SK-N-SH (cell line): Measurements from ENCODE around the gene SP110. TPM values are rescaled to one million over a fixed set of nuclear protein-coding genes. Genes with fewer than 3 reads are reported as not detected.

Experiments used
- CTCF ChIA-PET: fragments of 300-600, 350-600 bp; formaldehyde crosslinking; extraction: SDS; loops from one replicate; lab custom pipeline; 2021; lab: Yijun Ruan, JAX
- POLR2A ChIA-PET: fragments of 350-600 bp; sonication (Branson Sonifier 250); formaldehyde crosslinking; extraction: SDS; loops from one replicate; lab custom pipeline; 2020; ENCODE audit warnings: antibody characterized with exemption, inconsistent platforms; lab: Yijun Ruan, JAX
- DNase-seq: peaks from one replicate; pipeline ENCODE4 v3.0.0; 2012
- H2AFZ ChIP-seq: fragments of 200-600 bp; sonication (generic); 2 replicates; pipeline ENCODE4 v1.8.1; 2016; ENCODE audit warnings: antibody characterized with exemption, mild to moderate bottlenecking, low read depth
- H3F3A ChIP-seq: fragments of 200-600 bp; sonication (generic); replicated peaks from 2 replicates; pipeline ENCODE3; 2016; ENCODE audit warnings: antibody characterized with exemption, mild to moderate bottlenecking; ENCODE audit not compliant: insufficient read depth
- H3K27ac ChIP-seq, 2 experiments: fragments of 200-500 bp in 1 of 2; fragments of 200-600 bp in 1 of 2; sonication (Bioruptor generic) in 1 of 2; sonication (generic), shearing (Covaris generic) in 1 of 2; 2 replicates each; pipeline versions ENCODE4 v1.5.1 to v1.6.1; 2014 to 2016; ENCODE audit warnings: low read depth in 2 of 2, inconsistent platforms in 1 of 2, low read length in 1 of 2, mild to moderate bottlenecking in 1 of 2, mixed read lengths in 1 of 2
- H3K27me3 ChIP-seq: fragments of 200-600 bp; sonication (generic), shearing (Covaris generic); 2 replicates; pipeline ENCODE4 v1.6.1; 2016; ENCODE audit warnings: mixed run types; ENCODE audit not compliant: insufficient read depth
- H3K36me3 ChIP-seq, 2 experiments: fragments of 200-500 bp in 1 of 2; fragments of 200-600 bp in 1 of 2; sonication (Bioruptor generic) in 1 of 2; sonication (generic) in 1 of 2; replicated peaks in 1 of 2; 2 replicates each; pipeline versions ENCODE3 to v1.5.1; 2014 to 2016; ENCODE audit warnings: low read length in 1 of 2, mild to moderate bottlenecking in 1 of 2; ENCODE audit not compliant: insufficient read depth in 2 of 2, control insufficient read depth in 1 of 2
- H3K4me1 ChIP-seq, 2 experiments: fragments of 200-500 bp in 1 of 2; fragments of 200-600 bp in 1 of 2; sonication (Bioruptor generic) in 1 of 2; sonication (generic), shearing (Covaris generic) in 1 of 2; 2 replicates each; pipeline versions ENCODE4 v1.5.1 to v1.6.1; 2014 to 2016; ENCODE audit warnings: low read depth in 1 of 2, low read length in 1 of 2, mixed run types in 1 of 2; ENCODE audit not compliant: insufficient read depth in 2 of 2, control insufficient read depth in 1 of 2
- H3K4me2 ChIP-seq: fragments of 200-600 bp; sonication (generic), shearing (Covaris generic); 2 replicates; pipeline ENCODE4 v1.6.1; 2017; ENCODE audit warnings: mixed run types
- H3K4me3 ChIP-seq, 2 experiments: fragments of 200-500 bp in 1 of 2; fragments of 200-600 bp in 1 of 2; sonication (Bioruptor generic) in 1 of 2; sonication (generic), shearing (Covaris generic) in 1 of 2; 2 replicates each; pipeline versions ENCODE4 v1.5.1 to v1.8.1; 2014 to 2016; ENCODE audit warnings: low read depth in 2 of 2, inconsistent platforms in 1 of 2, low read length in 1 of 2, mild to moderate bottlenecking in 1 of 2, mixed read lengths in 1 of 2, moderate library complexity in 1 of 2
- H3K79me2 ChIP-seq: fragments of 200-600 bp; sonication (generic); 2 replicates; pipeline ENCODE4 v1.8.1; 2017; ENCODE audit warnings: mild to moderate bottlenecking; ENCODE audit not compliant: insufficient read depth
- H3K9ac ChIP-seq: fragments of 200-600 bp; sonication (generic); 2 replicates; pipeline ENCODE4 v1.6.1; 2017; ENCODE audit warnings: mixed run types
- H3K9me2 ChIP-seq: fragments of 200-600 bp; sonication (generic); 2 replicates; pipeline ENCODE4 v1.6.1; 2017; ENCODE audit warnings: mixed run types
- H3K9me3 ChIP-seq: fragments of 200-600 bp; sonication (generic); 2 replicates; pipeline ENCODE4 v1.6.1; 2017; ENCODE audit warnings: mixed run types, mild to moderate bottlenecking, moderate library complexity
- H4K20me1 ChIP-seq: fragments of 200-600 bp; sonication (generic); 2 replicates; pipeline ENCODE4 v1.6.1; 2017; ENCODE audit warnings: mild to moderate bottlenecking, mixed run types; ENCODE audit not compliant: insufficient read depth
- CTCF ChIP-seq: fragments of 200-600 bp; sonication (generic); IDR thresholded peaks from 2 replicates; pipeline ENCODE4 v1.6.1; 2017; ENCODE audit warnings: antibody characterized with exemption, mild to moderate bottlenecking, moderate library complexity
- ELF1 ChIP-seq: IDR thresholded peaks from 2 replicates; pipeline ENCODE4 v1.4.0; 2012
- EP300 ChIP-seq, 2 experiments: IDR thresholded peaks; 2 replicates each; pipeline versions ENCODE4 v1.4.0 to v1.6.1; 2012; ENCODE audit warnings: borderline replicate concordance in 1 of 2, low read depth in 1 of 2, low read length in 1 of 2
- EZH2phosphoT487 ChIP-seq: fragments of 200-600 bp; sonication (generic); IDR thresholded peaks from 2 replicates; pipeline ENCODE4 v1.6.1; 2017; ENCODE audit warnings: low read depth, mixed run types, mild to moderate bottlenecking, antibody characterized with exemption, moderate library complexity, borderline replicate concordance
- FOXJ3 ChIP-seq: sonication (generic); formaldehyde crosslinking; IDR thresholded peaks from 2 replicates; pipeline ENCODE4 v1.5.1; 2020; ENCODE audit warnings: mild to moderate bottlenecking, missing genetic modification reagents
- FOXM1 ChIP-seq: IDR thresholded peaks from 2 replicates; pipeline ENCODE4 v1.4.0; 2012; ENCODE audit warnings: low read depth, mild to moderate bottlenecking
- GATA2 ChIP-seq: sonication (generic); formaldehyde crosslinking; IDR thresholded peaks from 2 replicates; pipeline ENCODE4 v1.5.0; 2020; ENCODE audit warnings: mild to moderate bottlenecking, missing genetic modification reagents
- JUND ChIP-seq: IDR thresholded peaks from 2 replicates; pipeline ENCODE4 v1.4.0; 2012
- MXI1 ChIP-seq: IDR thresholded peaks from 2 replicates; pipeline ENCODE4 v1.6.1; 2012; ENCODE audit warnings: mild to moderate bottlenecking, low read depth, low read length, improper control_type of control experiment
- NFIC ChIP-seq: IDR thresholded peaks from 2 replicates; pipeline ENCODE4 v1.4.0; 2012; ENCODE audit warnings: borderline replicate concordance
- NRF1 ChIP-seq: IDR thresholded peaks from 2 replicates; pipeline ENCODE4 v1.6.1; 2012; ENCODE audit warnings: low read depth, mild to moderate bottlenecking, low read length
- PBX3 ChIP-seq: IDR thresholded peaks from 2 replicates; pipeline ENCODE4; 2012
- RCOR1 ChIP-seq: fragments of 150-350 bp; IDR thresholded peaks from 2 replicates; pipeline ENCODE4 v1.6.1; 2017; ENCODE audit warnings: antibody characterized with exemption, low read length
- RFX5 ChIP-seq: IDR thresholded peaks from 2 replicates; pipeline ENCODE4 v1.6.1; 2012; ENCODE audit warnings: mild to moderate bottlenecking, improper control_type of control experiment, low read length
- SIN3A ChIP-seq: IDR thresholded peaks from 2 replicates; pipeline ENCODE4 v1.6.1; 2012; ENCODE audit warnings: low read depth, mild to moderate bottlenecking, low read length, moderate library complexity, borderline replicate concordance
- SMC3 ChIP-seq: IDR thresholded peaks from 2 replicates; pipeline ENCODE4 v1.6.1; 2012; ENCODE audit warnings: low read depth, low read length, improper control_type of control experiment
- TEAD4 ChIP-seq: IDR thresholded peaks from 2 replicates; pipeline ENCODE4 v1.4.0; 2012; ENCODE audit warnings: mild to moderate bottlenecking, borderline replicate concordance; ENCODE audit not compliant: insufficient read depth
- YY1 ChIP-seq: IDR thresholded peaks from 2 replicates; pipeline ENCODE4 v1.4.0; 2012; ENCODE audit warnings: low read depth, mild to moderate bottlenecking
- WGBS: methylation state at CpG from one replicate; pipeline ENCODE4 v1.1.6; 2017; ENCODE audit warnings: low lambda C conversion rate; 5-methylcytosine and 5-hydroxymethylcytosine counted together
- polyA plus RNA-seq, 3 experiments: library from polyadenylated mRNA; depleted of rRNA; stranded (reverse); fragments of >200 nt; gene quantifications; 2 replicates each; pipeline ENCODE4 v1.2.3, GENCODE V29; 2012

SP110 gene
- polyA plus RNA-seq, 1 of the 3 experiments (the other 2 are of a cell fraction), result 10.4 TPM

- no peaks in the 10 kb centered on the region for H3K36me3 ChIP-seq
Observed at GRCh38 chr2:230162981-230163380, 56.8 kb downstream of the SP110 start.

GRCh38 chr2:230161184-230161583 is 58.6 kb downstream of the SP110 start:
- Histone ChIP-seq H3K9me3 (no peaks in the 10 kb centered on the region), H3K4me3 (no peak overlapping the region), H4K20me1 (no peaks in the 10 kb centered on the region), H3K79me2 (no peaks in the 10 kb centered on the region), H3K9me2 (no peaks in the 10 kb centered on the region), H3F3A (no peaks in the 10 kb centered on the region), H3K36me3 (no peaks in the 10 kb centered on the region), H3K27ac (no peak overlapping the region), H3K4me2 (no peak overlapping the region), H3K9ac (no peak overlapping the region), H2AFZ (no peak overlapping the region)
- CTCF ChIA-PET, result interaction anchor here (0.6 to 4.3 kb wide), 8 partner anchors 8 to 360 kb away, joined by 3 to 28 read pairs (median 6); no protein-coding TSS in a partner anchor
- POLR2A ChIA-PET, result no interaction called here
- 54% methylated on average over 4 of the region's 6 CpGs for WGBS
- no peak for DNase-seq
- no peak for TF ChIP-seq FOXM1
- TF ChIP-seq RCOR1, result no peak
- TF ChIP-seq MXI1, result no peak
- TF ChIP-seq SIN3A, result no peak
- no peak for TF ChIP-seq FOXJ3
- TF ChIP-seq TEAD4, result no peak
- no peak for TF ChIP-seq ELF1
- TF ChIP-seq YY1, result no peak
- TF ChIP-seq EP300 (IDR thresholded peaks at IDR 0.05; ENCODE audit: borderline replicate concordance in 1 of 2, low read depth in 1 of 2, low read length in 1 of 2), result no peak
- TF ChIP-seq CTCF, result no peak
- no peak for TF ChIP-seq JUND
- TF ChIP-seq SMC3, result no peak
- TF ChIP-seq, all 33 proteins: peak for 0
- Histone ChIP-seq H3K27me3 (no peaks in the 10 kb centered on the region), H3K4me1 (peaks cover 0 to 3% of the 10 kb centered on the region in 2 experiments; a peak in 1 of 4 replicates)

More at GRCh38 chr2:230162981-230163380, 56.8 kb downstream of the SP110 start:
- Histone ChIP-seq H3K9me3 (no peaks in the 10 kb centered on the region), H3K4me2 (no peak overlapping the region), H3K27me3 (no peaks in the 10 kb centered on the region), H3K9me2 (no peaks in the 10 kb centered on the region), H3K9ac (no peak overlapping the region), H3K27ac (no peak overlapping the region), H3F3A (no peaks in the 10 kb centered on the region), H3K4me3 (no peak overlapping the region), H3K79me2 (no peaks in the 10 kb centered on the region), H3K4me1 (peaks cover 0 to 3% of the 10 kb centered on the region in 2 experiments; a peak in 1 of 4 replicates), H2AFZ (no peak overlapping the region), H4K20me1 (no peaks in the 10 kb centered on the region)
- TF ChIP-seq NRF1 (no peak), SIN3A (no peak), FOXM1 (no peak), NFIC (no peak), JUND (no peak), PBX3 (no peak), RCOR1 (no peak), CTCF (no peak), RFX5 (no peak), YY1 (no peak), MXI1 (no peak), GATA2 (CRISPR knock-in tag) (no peak), EZH2phosphoT487 (no peak)
- WGBS, result 72% methylated on average over 5 of the region's 5 CpGs
- POLR2A ChIA-PET, result no interaction called here
- no peak for DNase-seq
- CTCF ChIA-PET, result interaction anchor here (0.6 to 1.3 kb wide), 3 partner anchors 20 to 372 kb away, joined by 3 to 4 read pairs (median 3); no protein-coding TSS in a partner anchor
